GM19193 (cell line): ENCODE results near the gene CLEC16A.

Experiments used
- POLR2A ChIP-seq: IDR thresholded peaks from 4 replicates; pipeline ENCODE4 v1.6.1; 2011; ENCODE audit not compliant: insufficient read depth, insufficient read length; ENCODE audit errors: extremely low read depth

The CLEC16A gene

GRCh38 chr16:10944249-10945064, at the start of gene CLEC16A:
Gene CLEC16A, plus strand, starts transcription at chr16:10944564. Its CDS starts 154 bp downstream, at chr16:10944718.
- peak; percentile 81 for TF ChIP-seq POLR2A

GRCh38 chr16:10895053-10895946, 49.1 kb upstream of the CLEC16A start:
- no peak for TF ChIP-seq POLR2A

- TF ChIP-seq POLR2A: no peak
Measured at GRCh38 chr16:10896165-10896564, 48.2 kb upstream of the CLEC16A start.

DNA sequence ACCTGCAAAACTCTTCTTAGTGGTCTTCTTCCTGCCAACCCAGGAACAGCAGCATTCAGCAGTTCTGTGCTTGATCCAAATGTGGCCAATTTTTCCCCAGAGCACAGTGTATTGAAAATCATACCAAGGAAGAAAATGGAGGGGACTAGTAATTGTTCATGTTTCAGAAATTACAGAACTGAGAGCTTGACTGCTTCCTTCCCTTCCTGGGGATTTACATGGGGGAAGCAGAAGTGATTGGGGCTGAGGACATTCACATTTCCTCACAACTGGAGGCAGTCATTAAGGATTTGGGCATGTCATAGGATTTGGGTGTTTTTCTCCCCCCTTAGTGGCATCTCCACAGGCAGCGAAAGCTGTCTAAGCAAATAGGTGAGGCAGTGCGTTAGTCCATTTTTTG, 47.6 kb upstream of the CLEC16A start:
- no peak for TF ChIP-seq POLR2A

- no peak for TF ChIP-seq POLR2A
Measured at GRCh38 chr16:10897134-10897533, 47.2 kb upstream of the CLEC16A start.

DNA sequence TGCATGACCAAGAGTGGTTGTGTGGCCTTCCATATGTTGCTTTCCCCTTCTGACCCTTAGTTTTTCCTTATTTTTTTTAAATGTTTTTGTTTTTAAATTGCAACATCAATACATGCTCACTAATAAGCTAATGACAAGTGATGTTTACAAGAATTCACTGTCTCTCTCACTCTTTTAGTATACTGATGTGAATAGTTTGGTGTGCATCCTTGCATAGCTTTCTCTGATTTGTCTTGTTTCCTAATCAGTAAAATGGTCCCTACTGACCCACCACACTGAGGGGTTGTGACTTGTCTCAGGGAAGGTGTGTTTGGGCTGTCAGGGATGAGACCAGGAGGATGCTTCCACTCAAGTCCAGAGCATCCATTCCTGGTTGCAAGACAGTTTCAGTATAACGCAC, 41.4 kb upstream of the CLEC16A start:
- no peak for TF ChIP-seq POLR2A

- no peak for TF ChIP-seq POLR2A
Measured at GRCh38 chr16:10906482-10906881, 37.9 kb upstream of the CLEC16A start.

- no peak for TF ChIP-seq POLR2A
Measured at GRCh38 chr16:10906914-10907756, 37.2 kb upstream of the CLEC16A start.

DNA sequence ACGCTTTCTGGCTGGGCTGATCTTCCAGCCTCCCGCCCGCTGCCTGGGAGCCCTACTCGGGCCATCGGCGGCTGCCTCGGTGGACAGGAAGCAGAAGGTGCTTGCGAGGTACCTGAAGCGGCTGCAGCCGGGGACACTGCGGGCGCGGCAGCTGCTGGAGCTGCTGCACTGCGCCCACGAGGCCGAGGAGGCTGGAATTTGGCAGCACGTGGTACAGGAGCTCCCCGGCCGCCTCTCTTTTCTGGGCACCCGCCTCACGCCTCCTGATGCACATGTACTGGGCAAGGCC, 36.7 kb upstream of the CLEC16A start:
- TF ChIP-seq POLR2A: no peak

DNA sequence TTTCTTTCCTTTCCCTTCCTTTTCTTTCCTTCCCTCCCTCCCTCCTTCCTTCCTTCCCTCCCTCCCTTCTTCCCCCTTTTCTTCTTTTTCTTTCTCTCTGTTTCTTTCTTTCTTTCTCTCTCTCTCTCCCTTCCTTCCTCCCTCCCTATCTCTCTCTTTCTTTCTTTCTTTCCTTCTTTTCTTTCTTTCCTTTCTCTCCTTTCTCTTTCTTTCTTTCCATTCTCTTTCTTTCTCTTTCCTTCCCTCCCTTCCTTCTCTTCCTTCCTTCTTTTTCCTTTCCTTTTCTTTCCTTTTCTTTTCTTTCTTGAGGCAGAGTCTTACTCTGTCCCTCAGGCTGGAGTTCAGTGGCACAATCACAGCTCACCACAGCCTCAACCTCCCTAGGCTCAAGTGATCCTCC, 33.1 kb upstream of the CLEC16A start:
- no peak for TF ChIP-seq POLR2A

DNA sequence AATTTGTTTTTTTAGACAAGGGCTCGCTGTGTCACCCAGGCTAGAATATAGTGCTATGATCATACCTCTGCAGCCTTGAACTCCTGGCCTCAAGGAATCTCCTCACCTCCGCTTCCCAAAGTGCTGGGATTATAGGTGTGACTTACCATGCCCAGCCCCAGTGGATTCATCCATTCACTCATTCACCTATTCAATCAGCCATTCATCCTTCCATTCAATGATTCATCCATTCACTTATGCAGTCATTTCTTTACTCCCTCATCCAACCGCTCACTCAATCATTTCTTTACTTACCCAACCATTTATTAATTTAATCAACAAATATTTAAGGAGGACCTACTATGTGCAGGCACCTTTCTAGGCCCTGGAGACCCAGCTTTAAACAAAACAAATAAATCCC, 27.8 kb upstream of the CLEC16A start:
- TF ChIP-seq POLR2A: no peak

GRCh38 chr16:10918294-10919002, 25.9 kb upstream of the CLEC16A start:
- no peak for TF ChIP-seq POLR2A

DNA sequence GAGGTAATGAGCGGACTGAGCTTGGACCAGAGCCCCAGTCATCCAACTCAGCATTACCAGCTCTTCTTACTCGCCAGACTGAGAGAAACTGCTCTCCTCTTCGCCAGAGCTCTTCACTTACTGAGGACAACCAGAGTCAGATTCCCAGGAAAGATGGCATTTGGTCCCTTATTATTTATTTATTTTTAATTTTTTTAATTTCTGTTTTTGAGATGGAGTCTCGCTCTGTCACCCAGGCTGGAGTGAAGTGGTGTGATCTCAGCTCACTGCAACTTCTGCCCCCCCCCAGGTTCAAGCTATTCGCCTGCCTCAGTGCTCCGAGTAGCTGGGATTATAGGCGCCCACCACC, 25.4 kb upstream of the CLEC16A start:
- TF ChIP-seq POLR2A: no peak

GRCh38 chr16:10920726-10921427, 23.5 kb upstream of the CLEC16A start:
- TF ChIP-seq POLR2A: no peak

- TF ChIP-seq POLR2A: no peak
Measured at GRCh38 chr16:10921536-10922327, 22.6 kb upstream of the CLEC16A start.
